Naive B cell (primary cell): ENCODE results near the gene SIGLEC7. TPM values are rescaled to one million over a fixed set of nuclear protein-coding genes. Genes with fewer than 3 reads are reported as not detected.
A peak's percentile ranks its signal among the peaks of the same experiment; 100 is the strongest.

Experiments used
- ATAC-seq, 2 donors: fragments of 150-1000 bp; cut with Tn5 transposase; 2 replicates each; pipeline ENCODE4 v1.10.0; 2021; ENCODE audit warnings: low read depth in 2 of 2, mild to moderate bottlenecking in 2 of 2, moderate library complexity in 2 of 2
- DNase-seq: peaks from one replicate; pipeline ENCODE4 v3.0.0; 2022
- H3K27ac Mint-ChIP-seq, 6 donors: one replicate each; pipeline ENCODE4 v1.8.0; 2020 to 2022; ENCODE audit warnings: mild to moderate bottlenecking in 6 of 6, mixed read lengths in 6 of 6, moderate library complexity in 5 of 6, inconsistent platforms in 2 of 6
- H3K27me3 Mint-ChIP-seq, 3 donors: one replicate each; pipeline ENCODE4 v1.8.0; 2021 to 2022; ENCODE audit warnings: mixed read lengths in 3 of 3, mild to moderate bottlenecking in 1 of 3
- H3K36me3 Mint-ChIP-seq, 2 donors: one replicate each; pipeline ENCODE4 v1.8.0; 2020 to 2022; ENCODE audit warnings: mixed read lengths in 2 of 2, inconsistent platforms in 1 of 2, mild to moderate bottlenecking in 1 of 2
- H3K4me1 Mint-ChIP-seq, 3 donors: one replicate each; pipeline ENCODE4 v1.8.0; 2020 to 2022; ENCODE audit warnings: mixed read lengths in 3 of 3, inconsistent platforms in 1 of 3, mild to moderate bottlenecking in 1 of 3, moderate library complexity in 1 of 3
- H3K4me3 Mint-ChIP-seq, 8 donors: one replicate each; pipeline ENCODE4 v1.8.0; 2020 to 2022; ENCODE audit warnings: mild to moderate bottlenecking in 8 of 8, mixed read lengths in 8 of 8, moderate library complexity in 8 of 8, inconsistent platforms in 2 of 8
- H3K9me3 Mint-ChIP-seq, 7 donors: one replicate each; pipeline ENCODE4 v1.8.0; 2020 to 2022; ENCODE audit warnings: mixed read lengths in 7 of 7, mild to moderate bottlenecking in 5 of 7, inconsistent platforms in 2 of 7, moderate library complexity in 1 of 7
- polyA plus RNA-seq, 6 donors: library from polyadenylated mRNA; unstranded; fragments of 300-500 nt; fragmentation: Illumina TruSeq; gene quantifications; one replicate each; pipeline ENCODE4 v1.2.3, GENCODE V29; 2021; ENCODE audit warnings: low read depth in 6 of 6

SIGLEC7 gene
- polyA plus RNA-seq, result under 1 TPM in 3 of 6 donors, not detected in 3; 0.22 to 0.32 (median 0.23) TPM

GRCh38 chr19:51142119-51142518 lies at the start of gene SIGLEC7:
Gene SIGLEC7 (plus strand): TSS chr19:51142301. CDS start chr19:51142370, 69 bp downstream.
- Mint-ChIP-seq H3K9me3 (no peaks in the 10 kb centered on the region), H3K27ac (peak within 1 kb of the TSS in 1 of 6 donors; percentile 51), H3K4me1 (peaks cover 18 to 32% (median 28%) of the 10 kb centered on the region in 3 donors), H3K36me3 (no peaks in the 10 kb centered on the region), H3K27me3 (peaks cover 8 to 49% (median 26%) of the 10 kb centered on the region in 3 donors), H3K4me3 (no peak within 1 kb of the TSS)
- ATAC-seq, result no peak
- DNase-seq, result no peak

GRCh38 chr19:51093101-51093500 lies 49.0 kb upstream of the SIGLEC7 start:
- H3K9me3 Mint-ChIP-seq, result no peaks in the 10 kb centered on the region
- ATAC-seq (no peak), DNase-seq (no peak)
- H3K4me1 Mint-ChIP-seq, result peaks cover 7 to 17% (median 12%) of the 10 kb centered on the region in 3 donors
- H3K27me3 Mint-ChIP-seq, result no peaks in the 10 kb centered on the region
- H3K4me3 Mint-ChIP-seq, result no peak overlapping the region
- H3K27ac Mint-ChIP-seq, result peak overlapping the region in 1 of 6 donors; percentile 3
- H3K36me3 Mint-ChIP-seq, result peaks cover 0 to 4% of the 10 kb centered on the region in 2 donors

- DNase-seq (no peak), ATAC-seq (no peak)
- Mint-ChIP-seq H3K27ac (peak overlapping the region in 1 of 6 donors; percentile 84), H3K27me3 (no peaks in the 10 kb centered on the region), H3K36me3 (peaks cover 0 to 4% of the 10 kb centered on the region in 2 donors), H3K4me1 (peaks cover 7 to 17% (median 12%) of the 10 kb centered on the region in 3 donors), H3K4me3 (no peak overlapping the region), H3K9me3 (no peaks in the 10 kb centered on the region)
Measured at GRCh38 chr19:51093510-51094345, 48.4 kb upstream of the SIGLEC7 start.

- Mint-ChIP-seq H3K4me1 (peaks cover 14 to 18% (median 14%) of the 10 kb centered on the region in 3 donors), H3K4me3 (no peak overlapping the region), H3K27ac (peak overlapping the region in 3 of 6 donors; percentile 26 to 87 (median 84)), H3K9me3 (no peaks in the 10 kb centered on the region), H3K36me3 (peaks cover 4 to 10% of the 10 kb centered on the region in 2 donors), H3K27me3 (no peaks in the 10 kb centered on the region)
- ATAC-seq (no peak), DNase-seq (no peak)
Measured at GRCh38 chr19:51094696-51095279, 47.3 kb upstream of the SIGLEC7 start.

- DNase-seq (no peak), ATAC-seq (no peak)
- Mint-ChIP-seq H3K27ac (peak overlapping the region in 3 of 6 donors; percentile 11 to 89 (median 40)), H3K9me3 (no peaks in the 10 kb centered on the region), H3K4me1 (peaks cover 17 to 25% (median 20%) of the 10 kb centered on the region in 3 donors), H3K36me3 (peaks cover 4 to 14% of the 10 kb centered on the region in 2 donors), H3K27me3 (no peaks in the 10 kb centered on the region), H3K4me3 (peak overlapping the region in 1 of 8 donors; percentile 31)
Measured at GRCh38 chr19:51096473-51097165, 45.5 kb upstream of the SIGLEC7 start.

DNA sequence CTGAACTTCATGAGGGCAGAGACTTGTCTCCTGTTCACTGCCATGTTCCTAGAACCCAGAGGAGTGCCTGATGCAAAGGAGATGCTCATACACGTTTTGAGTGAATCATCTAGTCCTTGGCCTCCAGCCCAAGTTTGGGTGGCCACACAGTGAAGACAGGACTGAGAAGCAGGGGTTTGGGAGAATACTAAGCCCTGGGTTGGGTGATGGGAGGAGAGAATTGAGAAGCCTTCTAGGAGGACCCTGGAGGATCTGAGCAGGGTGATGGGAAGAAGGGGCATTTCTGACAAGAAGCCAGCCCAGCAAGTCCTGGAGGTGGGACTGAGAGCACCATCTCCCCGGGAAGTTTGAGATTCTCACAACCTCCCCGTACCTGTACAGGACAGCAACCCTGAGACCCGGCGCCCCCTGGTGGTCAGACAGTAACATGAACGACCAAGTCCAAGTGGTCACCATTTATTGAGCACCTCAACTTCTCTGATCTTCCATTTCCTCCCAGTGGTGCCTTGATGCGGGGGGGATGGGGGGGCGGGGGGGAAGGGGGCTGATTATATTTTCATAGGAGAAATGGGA lies 44.8 kb upstream of the SIGLEC7 start:
- Mint-ChIP-seq H3K4me1 (peaks cover 17 to 25% (median 20%) of the 10 kb centered on the region in 3 donors), H3K27ac (peak overlapping the region in 3 of 6 donors; percentile 11 to 89 (median 40)), H3K27me3 (no peaks in the 10 kb centered on the region), H3K36me3 (peaks cover 4 to 14% of the 10 kb centered on the region in 2 donors), H3K9me3 (no peaks in the 10 kb centered on the region), H3K4me3 (peak overlapping the region in 2 of 8 donors; percentile 31 to 47)
- DNase-seq, result peak; percentile 41
- ATAC-seq, result peak; percentile 43 to 71

GRCh38 chr19:51097796-51098195 lies 44.3 kb upstream of the SIGLEC7 start:
- no peak for DNase-seq
- H3K4me1 Mint-ChIP-seq, result peaks cover 15 to 30% (median 25%) of the 10 kb centered on the region in 3 donors
- no peak for ATAC-seq
- no peaks in the 10 kb centered on the region for H3K27me3 Mint-ChIP-seq
- H3K27ac Mint-ChIP-seq, result peak overlapping the region in 2 of 6 donors; percentile 20 to 57
- H3K36me3 Mint-ChIP-seq, result peaks cover 5 to 19% of the 10 kb centered on the region in 2 donors
- H3K4me3 Mint-ChIP-seq, result peak overlapping the region in 2 of 8 donors; percentile 47
- H3K9me3 Mint-ChIP-seq, result no peaks in the 10 kb centered on the region

DNA sequence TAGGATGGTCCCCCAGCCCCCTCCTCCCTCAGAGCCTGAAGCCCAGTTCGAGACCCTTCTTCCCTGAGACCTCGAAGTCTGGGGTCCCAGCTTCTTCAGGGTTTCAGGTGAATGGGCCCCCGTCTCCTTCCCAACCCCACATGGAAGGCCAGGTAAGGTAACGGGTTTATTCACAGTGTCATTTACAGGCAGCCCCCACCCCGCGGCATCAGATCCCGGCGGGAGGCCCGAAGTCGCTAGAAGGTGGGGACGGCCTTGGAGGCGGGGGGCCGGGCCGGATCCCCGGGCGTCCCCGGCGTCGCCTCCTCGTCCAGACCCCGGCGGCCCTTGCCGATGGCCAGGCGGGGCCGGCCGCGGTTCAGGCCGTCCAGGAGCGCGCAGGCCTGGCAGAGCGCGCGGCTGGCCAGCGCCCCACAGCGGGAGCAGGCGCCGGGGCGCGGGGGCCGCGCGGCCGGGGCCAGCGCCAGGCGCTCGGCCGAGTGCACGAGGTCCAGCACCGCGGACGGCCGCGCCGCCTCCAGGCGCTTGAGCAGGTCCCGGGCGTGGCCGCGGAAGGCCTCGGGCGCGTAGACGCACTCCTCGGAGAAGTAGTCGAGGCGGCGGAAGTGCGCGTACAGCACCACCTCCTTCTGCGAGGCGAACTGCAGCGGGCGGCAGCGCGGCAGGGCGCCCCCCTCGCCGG lies 43.6 kb upstream of the SIGLEC7 start:
- H3K36me3 Mint-ChIP-seq, result peaks cover 10 to 22% of the 10 kb centered on the region in 2 donors
- DNase-seq (no peak), ATAC-seq (peak in 1 of 2 donors; percentile 65)
- H3K9me3 Mint-ChIP-seq, result no peaks in the 10 kb centered on the region
- no peak overlapping the region for H3K27ac Mint-ChIP-seq
- no peaks in the 10 kb centered on the region for H3K27me3 Mint-ChIP-seq
- H3K4me3 Mint-ChIP-seq, result peak overlapping the region in 1 of 8 donors; percentile 47
- peaks cover 15 to 32% (median 25%) of the 10 kb centered on the region in 3 donors for H3K4me1 Mint-ChIP-seq

- Mint-ChIP-seq H3K36me3 (peaks cover 10 to 22% of the 10 kb centered on the region in 2 donors), H3K27ac (no peak overlapping the region), H3K4me1 (peaks cover 15 to 32% (median 21%) of the 10 kb centered on the region in 3 donors)
Measured at GRCh38 chr19:51099047-51099382, 43.1 kb upstream of the SIGLEC7 start.

DNA sequence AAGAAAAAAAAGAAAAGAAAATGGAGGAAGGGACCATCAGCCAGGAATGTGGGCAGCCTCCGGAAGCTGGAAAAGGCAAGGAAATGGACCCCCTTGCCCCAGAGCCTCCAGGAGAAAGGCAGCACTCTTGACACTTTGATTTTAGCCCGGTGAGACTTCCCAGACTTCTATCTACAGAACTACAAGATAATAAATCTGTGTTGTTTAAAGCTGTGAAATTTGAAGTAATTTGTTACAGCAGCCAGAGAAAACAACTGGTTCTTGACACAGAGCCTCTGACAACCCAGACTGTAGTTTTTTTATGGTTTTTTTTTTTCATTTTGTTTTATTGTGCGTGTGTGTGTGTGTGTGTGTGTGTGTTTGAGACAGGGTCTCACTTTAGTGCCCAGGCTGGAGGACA lies 41.5 kb upstream of the SIGLEC7 start:
- Mint-ChIP-seq H3K4me1 (peaks cover 20 to 43% (median 26%) of the 10 kb centered on the region in 3 donors), H3K36me3 (peaks cover 14 to 22% of the 10 kb centered on the region in 2 donors), H3K27me3 (no peaks in the 10 kb centered on the region), H3K27ac (peak overlapping the region in 1 of 6 donors; percentile 69), H3K4me3 (no peak overlapping the region), H3K9me3 (no peaks in the 10 kb centered on the region)
- ATAC-seq (no peak), DNase-seq (no peak)

More at GRCh38 chr19:51099047-51099382, 43.1 kb upstream of the SIGLEC7 start:
- Mint-ChIP-seq H3K9me3 (no peaks in the 10 kb centered on the region), H3K27me3 (no peaks in the 10 kb centered on the region), H3K4me3 (peak overlapping the region in 2 of 8 donors; percentile 12 to 29)
- DNase-seq, result no peak
- no peak for ATAC-seq

DNA sequence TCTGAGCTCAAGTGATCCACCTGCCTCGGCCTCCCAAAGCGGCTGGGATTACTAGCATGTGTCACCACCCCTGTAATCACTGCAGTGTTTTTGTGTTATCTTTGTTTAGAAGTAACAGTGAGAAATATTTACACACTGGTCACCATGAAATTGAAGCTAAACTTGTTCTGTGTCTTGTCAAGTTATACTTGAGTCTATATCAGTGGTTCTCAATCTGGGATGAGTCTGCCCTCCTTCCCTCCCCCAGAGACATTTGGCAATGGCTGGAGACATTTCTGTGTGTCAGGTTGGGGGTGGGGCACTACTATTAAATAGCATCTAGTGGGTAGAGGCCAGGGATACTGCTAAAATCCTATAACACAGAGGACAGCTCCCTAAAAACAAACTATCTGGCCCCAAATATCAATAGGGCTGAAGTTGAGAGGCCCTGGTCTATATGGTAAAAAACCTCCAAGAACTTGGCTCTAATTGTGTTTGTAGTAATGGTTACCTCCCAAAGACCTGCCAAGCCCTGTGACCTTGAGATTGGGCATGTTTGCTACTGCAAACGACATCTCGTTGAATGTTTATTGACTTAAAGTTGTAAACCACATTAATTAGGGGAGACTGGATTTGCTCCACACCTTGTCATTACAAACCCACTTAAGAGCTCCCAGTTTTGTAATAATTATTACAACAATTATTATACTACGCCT lies 40.8 kb upstream of the SIGLEC7 start:
- Mint-ChIP-seq H3K4me1 (peaks cover 27 to 50% (median 33%) of the 10 kb centered on the region in 3 donors), H3K27ac (no peak overlapping the region), H3K9me3 (no peaks in the 10 kb centered on the region), H3K36me3 (peaks cover 14 to 22% of the 10 kb centered on the region in 2 donors), H3K27me3 (no peaks in the 10 kb centered on the region), H3K4me3 (no peak overlapping the region)
- no peak for ATAC-seq
- no peak for DNase-seq

DNA sequence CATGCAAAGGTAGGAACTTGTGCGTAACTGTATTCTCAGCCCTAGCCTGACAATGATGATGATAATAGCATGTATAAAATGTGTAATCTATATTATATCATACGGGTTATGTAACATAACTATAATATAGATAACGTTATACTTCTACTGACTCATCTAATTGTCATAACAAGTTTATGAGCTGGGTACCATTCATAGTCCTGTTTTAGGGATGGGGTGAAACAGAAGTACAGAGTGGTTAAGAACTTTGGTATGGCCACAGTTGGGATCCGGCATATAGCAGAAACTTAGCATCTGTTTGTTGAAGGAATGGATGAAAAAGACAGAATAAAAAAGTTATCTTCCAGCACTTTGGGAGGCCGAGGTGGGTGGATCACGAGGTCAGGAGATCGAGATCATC lies 39.1 kb upstream of the SIGLEC7 start:
- no peak for DNase-seq
- no peak for ATAC-seq
- H3K9me3 Mint-ChIP-seq, result no peaks in the 10 kb centered on the region
- H3K27me3 Mint-ChIP-seq, result no peaks in the 10 kb centered on the region
- peaks cover 35 to 57% (median 40%) of the 10 kb centered on the region in 3 donors for H3K4me1 Mint-ChIP-seq
- H3K4me3 Mint-ChIP-seq, result no peak overlapping the region
- H3K36me3 Mint-ChIP-seq, result peaks cover 10 to 22% of the 10 kb centered on the region in 2 donors
- peak overlapping the region in 2 of 6 donors; percentile 26 to 48 for H3K27ac Mint-ChIP-seq
